Motor neuron (in vitro differentiated cells): ENCODE measurements around the gene CHMP2B. TPM values are rescaled to one million over a fixed set of nuclear protein-coding genes. Genes with fewer than 3 reads are reported as not detected.
"Not testable (repeated sequence)": the region's sequence is repeated elsewhere in the genome, so short reads cannot be mapped to it uniquely, and the experiment has no call there.

ENCODE experiments used
- ATAC-seq, 8 experiments: fragments of 200-7000 bp; cut with Tn5 transposase; replicated peaks in 6 of 8; 2 replicates each; pipeline ENCODE4 v1.8.0; 2021; ENCODE audit warnings: mild to moderate bottlenecking in 8 of 8, moderate library complexity in 8 of 8
- H3K27ac ChIP-seq, 2 donors: fragments of 250-450 bp; sonication (Bioruptor Pico); 2 replicates each; pipeline ENCODE4 v1.9.0; 2021; ENCODE audit warnings: antibody characterized with exemption in 2 of 2, mild to moderate bottlenecking in 2 of 2, moderate library complexity in 1 of 2
- H3K4me1 ChIP-seq, 2 donors: fragments of 250-450 bp; sonication (Bioruptor Pico); replicated peaks in 1 of 2; 2 replicates each; pipeline ENCODE4 v1.6.1; 2021; ENCODE audit warnings: antibody characterized with exemption in 2 of 2, mild to moderate bottlenecking in 2 of 2, moderate library complexity in 1 of 2
- H3K4me3 ChIP-seq, 5 donors: fragments of 250-450 bp; sonication (Bioruptor Pico); 2 replicates each; pipeline ENCODE4 v1.9.0; 2021; ENCODE audit warnings: antibody characterized with exemption in 5 of 5, mild to moderate bottlenecking in 5 of 5, moderate library complexity in 4 of 5
- WGBS, 10 experiments: fragments of 450-650 bp; shearing (Covaris generic); methylation state at CpG; one replicate each; pipeline ENCODE4 v1.0.0; 2022; 5-methylcytosine and 5-hydroxymethylcytosine counted together
- in situ Hi-C, 9 experiments: fragments of 400-800 bp; cut with MboI; loops; one replicate each; pipeline ENCODE4 v1.15.0; 2021; ENCODE audit warnings: low sequenced_read_pairs in 9 of 9, low pct_unique_long_range_greater_than_20kb in 2 of 9; ENCODE audit not compliant: unreplicated experiment in 9 of 9
- total RNA-seq, 8 experiments: library from RNA; unstranded; fragments of 300-600 nt; gene quantifications; 2 replicates each; pipeline versions ENCODE4 v1.2.3 to v1.2.4, GENCODE V29; 2022

Gene CHMP2B
- total RNA-seq, 8 experiments from 2014 or later, result 17.3 to 45.4 (median 32.5) TPM

GRCh38 chr3:87272718-87273341, 45.7 kb downstream of the CHMP2B start:
- no peak overlapping the region for H3K27ac ChIP-seq
- in situ Hi-C loops, result loop anchor here in 2 of 9 experiments (25.0 kb wide), 1 partner anchor 739 kb away; no protein-coding TSS in a partner anchor
- H3K4me1 ChIP-seq, result no peaks in the 10 kb centered on the region
- ATAC-seq, result no peak
- WGBS, 10 experiments, result 80 to 100% (median 92%) methylated on average over 1 to 4 of the region's 4 CpGs
- no peak overlapping the region for H3K4me3 ChIP-seq

DNA sequence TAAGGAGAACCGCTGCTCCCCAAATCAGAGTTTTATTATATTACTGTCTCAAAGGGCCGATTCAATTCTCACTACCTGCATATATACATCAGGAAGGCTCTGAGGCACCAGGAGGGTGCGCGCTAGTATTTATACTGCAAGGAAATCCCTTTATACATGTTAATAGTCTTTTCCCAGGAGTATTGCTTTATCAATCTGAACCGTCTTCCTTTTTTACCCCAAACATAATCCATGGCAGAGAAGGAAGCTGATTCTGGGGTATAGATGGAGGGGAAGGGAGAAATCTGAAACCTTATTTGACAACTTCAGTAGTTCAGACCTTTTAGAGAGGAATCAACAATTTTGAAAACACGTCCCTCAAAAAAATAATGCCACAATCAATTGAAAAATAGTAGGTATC, 49.4 kb downstream of the CHMP2B start, which contains the start of gene POU1F1:
Gene POU1F1 (minus strand): TSS at position 101 of the 400 bp plus-strand sequence. CDS start 122 bp downstream, outside the sequence.
- Histone ChIP-seq H3K4me1 (no peaks in the 10 kb centered on the region), H3K4me3 (no peak within 1 kb of the TSS), H3K27ac (no peak within 1 kb of the TSS)
- in situ Hi-C loops, result no loop called here
- WGBS, 10 experiments, result 20 to 92% (median 81%) methylated on average over 1 to 5 of the region's 6 CpGs
- no peak for ATAC-seq

DNA sequence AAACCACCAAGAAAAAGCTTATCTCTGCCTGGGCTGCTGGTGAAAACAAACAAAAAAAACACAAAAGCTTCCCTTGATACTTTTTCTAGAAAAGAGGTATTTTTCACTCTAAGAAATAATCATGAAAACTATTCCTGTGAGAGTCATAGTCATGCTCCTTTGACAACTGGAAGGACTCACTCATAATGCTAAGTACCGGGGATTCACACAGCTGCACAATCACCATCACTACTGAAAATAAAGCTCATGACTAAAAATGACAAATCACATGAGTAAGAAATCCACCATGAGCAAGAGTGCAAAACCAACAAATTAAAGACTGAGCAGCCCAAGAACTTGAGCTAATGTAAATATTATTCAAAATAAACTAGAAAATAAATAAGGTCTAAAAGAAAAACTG, 59.9 kb downstream of the CHMP2B start:
- peak in 3 of 8 experiments; percentile 35 to 75 (median 75) for ATAC-seq
- in situ Hi-C loops, result no loop called here
- WGBS, 10 experiments, result 9 to 100% (median 70%) methylated on average over 1 of the region's 1 CpG; no CpG with 5 or more reads in 2 of the 10 experiments

GRCh38 chr3:87288446-87288845, 61.3 kb downstream of the CHMP2B start:
- in situ Hi-C loops, result no loop called here
- Histone ChIP-seq H3K27ac (no peak overlapping the region), H3K4me1 (no peaks in the 10 kb centered on the region), H3K4me3 (no peak overlapping the region)
- ATAC-seq, result no peak
- 50 to 100% (median 79%) methylated on average over 1 to 8 of the region's 8 CpGs for WGBS, 10 experiments

More for the DNA sequence above, 59.9 kb downstream of the CHMP2B start:
- no peak overlapping the region for H3K27ac ChIP-seq
- H3K4me1 ChIP-seq, result no peaks in the 10 kb centered on the region
- no peak overlapping the region for H3K4me3 ChIP-seq

- in situ Hi-C loops, result no loop called here
- Histone ChIP-seq H3K4me3 (no peak overlapping the region), H3K4me1 (no peaks in the 10 kb centered on the region), H3K27ac (no peak overlapping the region)
- ATAC-seq, result peak in 4 of 8 experiments; percentile 39 to 60 (median 44)
- WGBS, 10 experiments, result 0 to 36% (median 17%) methylated on average over 2 to 3 of the region's 3 CpGs; no CpG with 5 or more reads in 1 of the 10 experiments
These were observed 71.1 kb downstream of the CHMP2B start for GRCh38 chr3:87298111-87298718.

GRCh38 chr3:87305031-87305430, 77.9 kb downstream of the CHMP2B start:
- not testable (repeated sequence) for H3K4me3 ChIP-seq, ATAC-seq, H3K27ac ChIP-seq, H3K4me1 ChIP-seq
- WGBS, 10 experiments, result 11 to 90% (median 75%) methylated on average over 1 of the region's 1 CpG; no CpG with 5 or more reads in 5 of the 10 experiments
- in situ Hi-C loops, result loop anchor here in 3 of 9 experiments (25.0 kb wide), 4 partner anchors 182 to 707 kb away; no protein-coding TSS in a partner anchor

Other genes with a start within 250 kb of the CHMP2B start
- gene VGLL3, start 236.2 kb upstream of the CHMP2B start, total RNA-seq, result 100 to 1,000 TPM in 1 of 8 experiments, 10 to 100 TPM in 3, under 1 TPM in 4; 0.32 to 207 (median 14.4) TPM
- under 1 TPM in 1 of 8 experiments, not detected in 7; 0.19 TPM for gene POU1F1, start 49.3 kb downstream of the CHMP2B start, total RNA-seq